Stomach (tissue), 9 donors: ENCODE measurements around the gene SGMS1. TPM values are rescaled to one million over a fixed set of nuclear protein-coding genes. Genes with fewer than 3 reads are reported as not detected.
"Not testable (repeated sequence)": the region's sequence is repeated elsewhere in the genome, so short reads cannot be mapped to it uniquely, and the experiment has no call there.

Source experiments
- DNase-seq, 2 donors: peaks; one replicate each; pipeline versions ENCODE4 v3.0.0 to v3.0.0-alpha.2; 2013 to 2019
- H3K27ac ChIP-seq, 5 donors: fragments of 200-600 bp in 4 of 5; sonication (generic) in 4 of 5; one replicate each; pipeline ENCODE4 v1.5.1; 2013 to 2019; ENCODE audit warnings: mild to moderate bottlenecking in 1 of 5, moderate library complexity in 1 of 5
- H3K27me3 ChIP-seq, 3 donors: fragments of 200-600 bp; sonication (generic); one replicate each; pipeline ENCODE4 v1.5.1; 2017 to 2019; ENCODE audit warnings: mixed run types in 1 of 3
- H3K36me3 ChIP-seq, 4 donors: fragments of 200-600 bp; sonication (generic); 1 replicate in 3 of 4; 2 replicates in 1 of 4; pipeline ENCODE4 v1.5.1; 2016 to 2019
- H3K4me1 ChIP-seq, 4 donors: fragments of 200-600 bp; sonication (generic); one replicate each; pipeline ENCODE4 v1.5.1; 2016 to 2019
- H3K4me3 ChIP-seq, 4 donors: fragments of 200-600 bp; sonication (generic) in 3 of 4; one replicate each; pipeline ENCODE4 v1.5.1; 2016 to 2019; ENCODE audit warnings: mild to moderate bottlenecking in 1 of 4
- H3K9me3 ChIP-seq, 4 donors: fragments of 200-600 bp; sonication (generic); one replicate each; pipeline ENCODE4 v1.5.1; 2016 to 2019
- CTCF ChIP-seq, 7 experiments: fragments of 450-650 bp in 4 of 7; fragments of 200-600 bp in 3 of 7; sonication (generic) in 3 of 7; IDR thresholded peaks; one replicate each; pipeline ENCODE4 v1.5.1; 2016 to 2019; ENCODE audit warnings: antibody characterized with exemption in 7 of 7, control low read depth in 2 of 7, mild to moderate bottlenecking in 1 of 7
- EP300 ChIP-seq: sonication (generic); formaldehyde crosslinking; IDR thresholded peaks from one replicate; pipeline ENCODE4 v1.6.1; 2017; ENCODE audit warnings: antibody characterized with exemption
- POLR2A ChIP-seq, 4 donors: fragments of 450-650 bp; IDR thresholded peaks; one replicate each; pipeline ENCODE4 v1.6.1; 2016; ENCODE audit warnings: antibody characterized with exemption in 4 of 4, control low read depth in 2 of 4, mild to moderate bottlenecking in 1 of 4, moderate library complexity in 1 of 4
- POLR2AphosphoS5 ChIP-seq, 3 donors: sonication (generic); formaldehyde crosslinking; IDR thresholded peaks; one replicate each; pipeline ENCODE4 v1.6.1; 2016; ENCODE audit warnings: antibody characterized with exemption in 3 of 3
- WGBS, 5 donors: extraction: QIAGEN DNeasy Blood & Tissue Kit in 3 of 5; methylation state at CpG; one replicate each; pipeline versions ENCODE4 v1.1.5 to v1.1.7; 2013 to 2018; 5-methylcytosine and 5-hydroxymethylcytosine counted together
- intact Hi-C: fragments of 100-400 bp; cut with DNase I; formaldehyde crosslinking; loops from one replicate; pipeline ENCODE4 v1.15.1; 2023; ENCODE audit warnings: low total_unique reads
- polyA plus RNA-seq, 3 donors: library from polyadenylated mRNA; stranded (reverse); fragments of 200-250 nt; gene quantifications; one replicate each; pipeline ENCODE4 v1.2.3, GENCODE V29; 2013
- total RNA-seq, 5 donors: library from RNA; depleted of rRNA; stranded (reverse); fragments of >200 nt; gene quantifications; one replicate each; pipeline versions ENCODE4 v1.1.0 to v1.2.3, GENCODE V29; 2014 to 2016
- donor health status: healthy with polysubstance abuse.
- donor health status: Bipolar disorder and iron deficiency.
- donor health status: healthy.

Gene SGMS1
- total and polyA plus RNA-seq, 8 donors: 6.2 to 229 (median 49.6) TPM

- no peaks in the 10 kb centered on the region for H3K9me3 ChIP-seq
- WGBS, 5 donors: 84 to 97% (median 92%) methylated on average over 2 of the region's 2 CpGs
- peaks cover 0 to 3% (median under 1%) of the 10 kb centered on the region in 4 donors for H3K36me3 ChIP-seq
- H3K27ac ChIP-seq: no peak overlapping the region
- H3K4me1 ChIP-seq: peaks cover 0 to 9% (median 0%) of the 10 kb centered on the region in 4 donors
- no peak for DNase-seq
- H3K27me3 ChIP-seq: no peaks in the 10 kb centered on the region
- TF ChIP-seq POLR2A (IDR thresholded peaks at IDR 0.05) (no peak), EP300 (no peak), POLR2AphosphoS5 (IDR thresholded peaks at IDR 0.05) (no peak), CTCF (IDR thresholded peaks at IDR 0.05) (no peak)
- intact Hi-C loops: no loop called here
- no peak overlapping the region for H3K4me3 ChIP-seq
Measured at GRCh38 chr10:50452603-50453002, 171.2 kb downstream of the SGMS1 start.

- H3K36me3 ChIP-seq: no peaks in the 10 kb centered on the region
- H3K4me1 ChIP-seq: peaks cover 0 to 9% (median 0%) of the 10 kb centered on the region in 4 donors
- TF ChIP-seq POLR2A (IDR thresholded peaks at IDR 0.05) (no peak), CTCF (IDR thresholded peaks at IDR 0.05) (no peak), POLR2AphosphoS5 (IDR thresholded peaks at IDR 0.05) (no peak), EP300 (no peak)
- no peak overlapping the region for H3K4me3 ChIP-seq
- H3K27ac ChIP-seq: no peak overlapping the region
- no peaks in the 10 kb centered on the region for H3K27me3 ChIP-seq
- DNase-seq: no peak
- peaks cover 0 to 6% (median 0%) of the 10 kb centered on the region in 4 donors for H3K9me3 ChIP-seq
- intact Hi-C loops: no loop called here
Measured at GRCh38 chr10:50447691-50448090, 176.1 kb downstream of the SGMS1 start.

- H3K27ac ChIP-seq, H3K4me3 ChIP-seq, H3K27me3 ChIP-seq, H3K9me3 ChIP-seq, intact Hi-C loops, H3K36me3 ChIP-seq, H3K4me1 ChIP-seq, DNase-seq: not testable (repeated sequence)
- 87 to 100% (median 93%) methylated on average over 5 of the region's 5 CpGs for WGBS, 5 donors
Measured at GRCh38 chr10:50445777-50446176, 178.0 kb downstream of the SGMS1 start.

- TF ChIP-seq EP300 (no peak), POLR2A (IDR thresholded peaks at IDR 0.05) (no peak), POLR2AphosphoS5 (IDR thresholded peaks at IDR 0.05) (no peak), CTCF (IDR thresholded peaks at IDR 0.05) (no peak)
- 76 to 90% (median 86%) methylated on average over 4 of the region's 4 CpGs for WGBS, 5 donors
- intact Hi-C loops: no loop called here
- no peaks in the 10 kb centered on the region for H3K9me3 ChIP-seq
- H3K27ac ChIP-seq: no peak overlapping the region
- DNase-seq: no peak
- H3K4me1 ChIP-seq: no peaks in the 10 kb centered on the region
- H3K4me3 ChIP-seq: no peak overlapping the region
- H3K27me3 ChIP-seq: no peaks in the 10 kb centered on the region
- no peaks in the 10 kb centered on the region for H3K36me3 ChIP-seq
Measured at GRCh38 chr10:50440489-50440888, 183.3 kb downstream of the SGMS1 start.

GRCh38 chr10:50439806-50440205 is 183.9 kb downstream of the SGMS1 start:
- Histone ChIP-seq H3K4me1 (no peaks in the 10 kb centered on the region), H3K27ac (no peak overlapping the region), H3K4me3 (no peak overlapping the region), H3K9me3 (no peaks in the 10 kb centered on the region), H3K27me3 (no peaks in the 10 kb centered on the region), H3K36me3 (no peaks in the 10 kb centered on the region)
- DNase-seq: no peak
- TF ChIP-seq EP300 (no peak), CTCF (IDR thresholded peaks at IDR 0.05) (no peak), POLR2A (IDR thresholded peaks at IDR 0.05) (no peak), POLR2AphosphoS5 (IDR thresholded peaks at IDR 0.05) (no peak)
- WGBS, 5 donors: 94 to 99% (median 98%) methylated on average over 2 of the region's 2 CpGs
- intact Hi-C loops: no loop called here
